Activated naive CD8-positive, alpha-beta T cell treated with anti-CD3 and anti-CD28 coated beads, Interleukin-2, amount 10 ng/mL, durations not matched to agents 7 days and 5 days (primary cell): ENCODE measurements around the gene SP6. TPM values are rescaled to one million over a fixed set of nuclear protein-coding genes. Genes with fewer than 3 reads are reported as not detected.

Experiments
- ATAC-seq: fragments of 150-1000 bp; cut with Tn5 transposase; one replicate; pipeline ENCODE4 v1.10.0; 2021; ENCODE audit warnings: low read depth, moderate library complexity
- POLR2A ChIA-PET: fragments of 350-600 bp; sonication (Branson Sonifier 250); formaldehyde crosslinking; loops from one replicate; lab custom pipeline; 2021; ENCODE audit warnings: antibody characterized with exemption; lab: Charles Lee
- DNase-seq: peaks from one replicate; pipeline ENCODE4 v3.0.0; 2021
- H3K27ac Mint-ChIP-seq: one replicate; pipeline ENCODE4 v1.8.0; 2022; ENCODE audit warnings: mild to moderate bottlenecking, mixed read lengths
- H3K27me3 Mint-ChIP-seq: one replicate; pipeline ENCODE4 v1.8.0; 2022; ENCODE audit warnings: mild to moderate bottlenecking, moderate library complexity, mixed read lengths
- H3K36me3 Mint-ChIP-seq: one replicate; pipeline ENCODE4 v1.8.0; 2021; ENCODE audit warnings: mild to moderate bottlenecking, mixed read lengths
- H3K4me1 Mint-ChIP-seq: one replicate; pipeline ENCODE4 v1.8.0; 2021; ENCODE audit warnings: mixed read lengths
- H3K4me3 Mint-ChIP-seq: one replicate; pipeline ENCODE4 v1.8.0; 2022; ENCODE audit warnings: mild to moderate bottlenecking, moderate library complexity, mixed read lengths
- H3K9me3 Mint-ChIP-seq: one replicate; pipeline ENCODE4 v1.8.0; 2021; ENCODE audit warnings: mixed read lengths
- total RNA-seq, 2 experiments: library from RNA; stranded (reverse); gene quantifications; one replicate each; pipeline ENCODE4 v1.2.3, GENCODE V29; 2021

SP6 gene
- total RNA-seq, 2 experiments from 2014 or later = 0.09 to 0.22 TPM

GRCh38 chr17:47816947-47817346 lies 34.0 kb downstream of the SP6 start:
- Mint-ChIP-seq H3K27me3 (no peaks in the 10 kb centered on the region), H3K4me1 (peaks cover 13% of the 10 kb centered on the region), H3K36me3 (peaks cover 13% of the 10 kb centered on the region), H3K4me3 (no peak overlapping the region), H3K27ac (no peak overlapping the region), H3K9me3 (no peaks in the 10 kb centered on the region)
- POLR2A ChIA-PET = no interaction called here
- DNase-seq (no peak), ATAC-seq (no peak)

GRCh38 chr17:47816111-47816735 lies 34.7 kb downstream of the SP6 start:
- POLR2A ChIA-PET = no interaction called here
- Mint-ChIP-seq H3K4me3 (no peak overlapping the region), H3K27me3 (no peaks in the 10 kb centered on the region), H3K9me3 (no peaks in the 10 kb centered on the region), H3K27ac (no peak overlapping the region), H3K4me1 (peaks cover 13% of the 10 kb centered on the region), H3K36me3 (peaks cover 12% of the 10 kb centered on the region)
- ATAC-seq (no peak), DNase-seq (no peak)

GRCh38 chr17:47815106-47815918 lies 35.7 kb downstream of the SP6 start:
- H3K4me3 Mint-ChIP-seq = no peak overlapping the region
- no peaks in the 10 kb centered on the region for H3K27me3 Mint-ChIP-seq
- no peak overlapping the region for H3K27ac Mint-ChIP-seq
- peaks cover 5% of the 10 kb centered on the region for H3K4me1 Mint-ChIP-seq
- DNase-seq (no peak), ATAC-seq (no peak)
- POLR2A ChIA-PET = no interaction called here
- peaks cover 13% of the 10 kb centered on the region for H3K36me3 Mint-ChIP-seq
- H3K9me3 Mint-ChIP-seq = no peaks in the 10 kb centered on the region

- H3K4me1 Mint-ChIP-seq = peaks cover 1% of the 10 kb centered on the region
- H3K36me3 Mint-ChIP-seq = peaks cover 14% of the 10 kb centered on the region
- H3K27me3 Mint-ChIP-seq = no peaks in the 10 kb centered on the region
- H3K27ac Mint-ChIP-seq = no peak overlapping the region
- DNase-seq = no peak
- no peak for ATAC-seq
- H3K9me3 Mint-ChIP-seq = no peaks in the 10 kb centered on the region
- POLR2A ChIA-PET = no interaction called here
- no peak overlapping the region for H3K4me3 Mint-ChIP-seq
Measured at GRCh38 chr17:47813512-47814031, 37.4 kb downstream of the SP6 start.

- no peak overlapping the region for H3K27ac Mint-ChIP-seq
- peaks cover 1% of the 10 kb centered on the region for H3K4me1 Mint-ChIP-seq
- DNase-seq (no peak), ATAC-seq (no peak)
- peaks cover 14% of the 10 kb centered on the region for H3K36me3 Mint-ChIP-seq
- POLR2A ChIA-PET = no interaction called here
- no peak overlapping the region for H3K4me3 Mint-ChIP-seq
- H3K9me3 Mint-ChIP-seq = no peaks in the 10 kb centered on the region
- no peaks in the 10 kb centered on the region for H3K27me3 Mint-ChIP-seq
Measured at GRCh38 chr17:47813077-47813476, 37.9 kb downstream of the SP6 start.

GRCh38 chr17:47812146-47812920 lies 38.6 kb downstream of the SP6 start:
- no peak overlapping the region for H3K27ac Mint-ChIP-seq
- H3K4me3 Mint-ChIP-seq = no peak overlapping the region
- H3K27me3 Mint-ChIP-seq = no peaks in the 10 kb centered on the region
- H3K9me3 Mint-ChIP-seq = no peaks in the 10 kb centered on the region
- ATAC-seq (no peak), DNase-seq (no peak)
- peaks cover 16% of the 10 kb centered on the region for H3K36me3 Mint-ChIP-seq
- H3K4me1 Mint-ChIP-seq = peaks cover 1% of the 10 kb centered on the region
- POLR2A ChIA-PET = no interaction called here

- Mint-ChIP-seq H3K27me3 (no peaks in the 10 kb centered on the region), H3K27ac (no peak overlapping the region), H3K4me3 (no peak overlapping the region), H3K9me3 (no peaks in the 10 kb centered on the region), H3K4me1 (peaks cover 1% of the 10 kb centered on the region), H3K36me3 (peaks cover 18% of the 10 kb centered on the region)
- no peak for DNase-seq
- no peak for ATAC-seq
- POLR2A ChIA-PET = no interaction called here
Measured at GRCh38 chr17:47811709-47812108, 39.3 kb downstream of the SP6 start.

GRCh38 chr17:47810901-47811635 lies 39.9 kb downstream of the SP6 start:
- Mint-ChIP-seq H3K27me3 (no peaks in the 10 kb centered on the region), H3K4me3 (no peak overlapping the region), H3K4me1 (peaks cover 1% of the 10 kb centered on the region), H3K27ac (peak overlapping the region; percentile 44), H3K36me3 (peaks cover 18% of the 10 kb centered on the region), H3K9me3 (no peaks in the 10 kb centered on the region)
- DNase-seq (no peak), ATAC-seq (no peak)
- POLR2A ChIA-PET = no interaction called here

GRCh38 chr17:47810200-47810821 lies 40.7 kb downstream of the SP6 start:
- Mint-ChIP-seq H3K36me3 (peaks cover 17% of the 10 kb centered on the region), H3K9me3 (no peaks in the 10 kb centered on the region), H3K27ac (no peak overlapping the region), H3K4me3 (no peak overlapping the region), H3K4me1 (peaks cover 1% of the 10 kb centered on the region), H3K27me3 (no peaks in the 10 kb centered on the region)
- ATAC-seq (no peak), DNase-seq (no peak)
- POLR2A ChIA-PET = no interaction called here

- no peak overlapping the region for H3K4me3 Mint-ChIP-seq
- DNase-seq = no peak
- H3K27ac Mint-ChIP-seq = no peak overlapping the region
- no peak for ATAC-seq
- H3K27me3 Mint-ChIP-seq = peaks cover 2% of the 10 kb centered on the region
- peaks cover 14% of the 10 kb centered on the region for H3K36me3 Mint-ChIP-seq
- H3K4me1 Mint-ChIP-seq = peaks cover 1% of the 10 kb centered on the region
- no peaks in the 10 kb centered on the region for H3K9me3 Mint-ChIP-seq
- POLR2A ChIA-PET = no interaction called here
Measured at GRCh38 chr17:47808830-47809480, 42.0 kb downstream of the SP6 start.

- H3K4me1 Mint-ChIP-seq = peaks cover 1% of the 10 kb centered on the region
- peaks cover 14% of the 10 kb centered on the region for H3K36me3 Mint-ChIP-seq
- DNase-seq (no peak), ATAC-seq (no peak)
- POLR2A ChIA-PET = no interaction called here
- no peak overlapping the region for H3K4me3 Mint-ChIP-seq
- H3K9me3 Mint-ChIP-seq = no peaks in the 10 kb centered on the region
- peaks cover 2% of the 10 kb centered on the region for H3K27me3 Mint-ChIP-seq
- no peak overlapping the region for H3K27ac Mint-ChIP-seq
Measured at GRCh38 chr17:47808036-47808829, 42.7 kb downstream of the SP6 start.

GRCh38 chr17:47807421-47807820 lies 43.5 kb downstream of the SP6 start:
- ATAC-seq (no peak), DNase-seq (no peak)
- H3K27ac Mint-ChIP-seq = no peak overlapping the region
- H3K4me1 Mint-ChIP-seq = peaks cover 1% of the 10 kb centered on the region
- no peaks in the 10 kb centered on the region for H3K9me3 Mint-ChIP-seq
- H3K36me3 Mint-ChIP-seq = peaks cover 14% of the 10 kb centered on the region
- no peak overlapping the region for H3K4me3 Mint-ChIP-seq
- H3K27me3 Mint-ChIP-seq = peaks cover 2% of the 10 kb centered on the region
- POLR2A ChIA-PET = interaction anchor here (1.3 kb wide), 1 partner anchor 14 kb away, joined by 4 read pairs; the partner anchor contains the start of gene OSBPL7
